ENCODE results near the gene DUSP6. TPM values are rescaled to one million over a fixed set of nuclear protein-coding genes. Genes with fewer than 3 reads are reported as not detected.

DUSP6 gene
- total and polyA plus RNA-seq, 2 of the 13 experiments (the other 11 are each of a cell fraction or from before 2014, with no cell fraction given), result 40.9 to 161 TPM

GRCh38 chr12:89352492-89353187, at the start of gene DUSP6 (continued):
- TF ChIP-seq, protein P1, sequence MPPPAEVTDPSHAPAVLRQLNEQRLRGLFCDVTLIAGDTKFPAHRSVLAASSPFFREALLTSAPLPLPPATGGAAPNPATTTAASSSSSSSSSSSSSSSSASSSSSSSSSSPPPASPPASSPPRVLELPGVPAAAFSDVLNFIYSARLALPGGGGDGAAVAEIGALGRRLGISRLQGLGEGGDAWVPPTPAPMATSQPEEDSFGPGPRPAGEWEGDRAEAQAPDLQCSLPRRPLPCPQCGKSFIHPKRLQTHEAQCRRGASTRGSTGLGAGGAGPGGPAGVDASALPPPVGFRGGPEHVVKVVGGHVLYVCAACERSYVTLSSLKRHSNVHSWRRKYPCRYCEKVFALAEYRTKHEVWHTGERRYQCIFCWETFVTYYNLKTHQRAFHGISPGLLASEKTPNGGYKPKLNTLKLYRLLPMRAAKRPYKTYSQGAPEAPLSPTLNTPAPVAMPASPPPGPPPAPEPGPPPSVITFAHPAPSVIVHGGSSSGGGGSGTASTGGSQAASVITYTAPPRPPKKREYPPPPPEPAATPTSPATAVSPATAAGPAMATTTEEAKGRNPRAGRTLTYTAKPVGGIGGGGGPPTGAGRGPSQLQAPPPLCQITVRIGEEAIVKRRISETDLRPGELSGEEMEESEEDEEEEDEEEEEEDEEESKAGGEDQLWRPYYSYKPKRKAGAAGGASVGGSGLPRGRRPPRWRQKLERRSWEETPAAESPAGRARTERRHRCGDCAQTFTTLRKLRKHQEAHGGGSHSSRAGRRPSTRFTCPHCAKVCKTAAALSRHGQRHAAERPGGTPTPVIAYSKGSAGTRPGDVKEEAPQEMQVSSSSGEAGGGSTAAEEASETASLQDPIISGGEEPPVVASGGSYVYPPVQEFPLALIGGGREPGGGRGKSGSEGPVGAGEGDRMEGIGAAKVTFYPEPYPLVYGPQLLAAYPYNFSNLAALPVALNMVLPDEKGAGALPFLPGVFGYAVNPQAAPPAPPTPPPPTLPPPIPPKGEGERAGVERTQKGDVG (CRISPR knock-in tag; IDR thresholded peaks at IDR 0.05; ENCODE audit: borderline replicate concordance), result no peak; the same call in 1 of the 2 replicates
- TF ChIP-seq HNRNPH1 (optimal IDR thresholded peaks at IDR 0.05; ENCODE audit: low read depth, low read length) (peak; percentile 75), ZNF274 (CRISPR knock-in tag; IDR thresholded peaks at IDR 0.05) (no peak), MBD4 (IDR thresholded peaks at IDR 0.05; ENCODE audit: borderline replicate concordance, low read length) (no peak), ZNF776 (CRISPR knock-in tag; IDR thresholded peaks at IDR 0.05) (no peak), HMG20B (CRISPR knock-in tag; conservative IDR thresholded peaks at IDR 0.05) (peak; percentile 90), MLXIP (CRISPR knock-in tag; IDR thresholded peaks at IDR 0.05; ENCODE audit: borderline replicate concordance) (0 out of 2 replicates have a peak, but pooled peaks have one; percentile 14), ZNF558 (CRISPR knock-in tag; IDR thresholded peaks at IDR 0.05; ENCODE audit: borderline replicate concordance) (peak; percentile 90; the same call in 1 of the 2 replicates), PLSCR1 (CRISPR knock-in tag; IDR thresholded peaks at IDR 0.05; ENCODE audit: borderline replicate concordance) (no peak), ZNF589 (CRISPR knock-in tag; conservative IDR thresholded peaks at IDR 0.05) (0 out of 2 replicates have a peak, but pooled peaks have one; percentile 10), THAP11 (CRISPR knock-in tag; IDR thresholded peaks at IDR 0.05) (peak; percentile 60; the same call in 1 of the 2 replicates), MAFF (IDR thresholded peaks at IDR 0.05; ENCODE audit: low read depth, low read length) (peak; percentile 17; the same call in 1 of the 2 replicates), RNF2 (conservative IDR thresholded peaks at IDR 0.05; ENCODE audit: low read depth) (no peak), ZNF34 (CRISPR knock-in tag; IDR thresholded peaks at IDR 0.05; ENCODE audit: borderline replicate concordance) (peak; percentile 18; the same call in 1 of the 2 replicates)
